NCI-H1105 (cell line): ENCODE data around the gene TMX3.

ENCODE experiments used
- DNase-seq: peaks from one replicate; lab custom pipeline; 2025; lab: John Stamatoyannopoulos, UW

The TMX3 gene

GRCh38 chr18:68713131-68713530 lies 1.8 kb downstream of the TMX3 start:
- no peak for DNase-seq

- DNase-seq, result no peak
Measured at GRCh38 chr18:68707646-68708045, 7.3 kb downstream of the TMX3 start.

GRCh38 chr18:68705119-68705518 lies 9.8 kb downstream of the TMX3 start:
- DNase-seq, result no peak

GRCh38 chr18:68703326-68703725 lies 11.6 kb downstream of the TMX3 start:
- DNase-seq, result no peak

- no peak for DNase-seq
Measured at GRCh38 chr18:68701353-68701752, 13.6 kb downstream of the TMX3 start.

- DNase-seq, result no peak
Measured at GRCh38 chr18:68699043-68699442, 15.9 kb downstream of the TMX3 start.

GRCh38 chr18:68696937-68697336 lies 18.0 kb downstream of the TMX3 start:
- DNase-seq, result no peak

GRCh38 chr18:68694316-68694715 lies 20.6 kb downstream of the TMX3 start:
- no peak for DNase-seq

GRCh38 chr18:68693091-68693815 lies 21.7 kb downstream of the TMX3 start:
- no peak for DNase-seq

- no peak for DNase-seq
Measured at GRCh38 chr18:68679528-68679927, 35.4 kb downstream of the TMX3 start.

- DNase-seq, result no peak
Measured at GRCh38 chr18:68676913-68677312, 38.0 kb downstream of the TMX3 start.

- no peak for DNase-seq
Measured at GRCh38 chr18:68667121-68667520, 47.8 kb downstream of the TMX3 start.

GRCh38 chr18:68666381-68666780 lies 48.5 kb downstream of the TMX3 start:
- no peak for DNase-seq

GRCh38 chr18:68665628-68666027 lies 49.3 kb downstream of the TMX3 start:
- no peak for DNase-seq

- no peak for DNase-seq
Measured at GRCh38 chr18:68662754-68663153, 52.2 kb downstream of the TMX3 start.

GRCh38 chr18:68660354-68661183 lies 54.3 kb downstream of the TMX3 start:
- peak; percentile 52 for DNase-seq

GRCh38 chr18:68648191-68648590 lies 66.7 kb downstream of the TMX3 start:
- no peak for DNase-seq

- DNase-seq, result no peak
Measured at GRCh38 chr18:68642003-68642402, 72.9 kb downstream of the TMX3 start.

GRCh38 chr18:68640861-68641260 lies 74.0 kb downstream of the TMX3 start:
- no peak for DNase-seq

GRCh38 chr18:68638613-68639012 lies 76.3 kb downstream of the TMX3 start:
- no peak for DNase-seq

GRCh38 chr18:68627812-68628211 lies 87.1 kb downstream of the TMX3 start:
- no peak for DNase-seq
